ENCODE data around the gene BACE2. TPM values are rescaled to one million over a fixed set of nuclear protein-coding genes. Genes with fewer than 3 reads are reported as not detected.
A peak's percentile ranks its signal among the peaks of the same experiment; 100 is the strongest.

The BACE2 gene
- total RNA-seq, 1 donor from 2014 or later = 20.9 TPM

DNA sequence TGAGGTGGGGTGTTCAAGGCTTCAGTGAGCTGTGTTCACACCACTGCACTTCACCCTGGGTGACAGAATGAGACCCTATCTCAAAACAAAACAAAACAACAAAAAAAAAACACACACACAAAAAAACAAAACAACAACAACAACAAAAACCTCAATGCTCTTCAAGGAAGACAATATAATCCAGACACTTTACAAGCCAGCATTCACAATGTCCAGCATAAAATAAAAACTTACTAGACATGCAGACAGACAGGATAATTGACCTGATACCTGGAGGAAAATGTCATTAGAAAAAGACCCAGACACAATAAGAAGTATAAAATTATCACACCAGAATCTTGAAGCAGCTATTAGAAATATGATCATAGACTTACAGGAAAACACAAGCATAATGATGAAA, 39.0 kb upstream of the BACE2 start:
- ATAC-seq (no peak), DNase-seq (no peak)
- intact Hi-C loops (cut with DNase I) = no loop called here
- no peak overlapping the region for H3K27ac ChIP-seq
- no peaks in the 10 kb centered on the region for H3K36me3 ChIP-seq
- no peak overlapping the region for H3K4me3 ChIP-seq
- no peaks in the 10 kb centered on the region for H3K27me3 ChIP-seq
- H3K4me1 ChIP-seq = no peaks in the 10 kb centered on the region
- TF ChIP-seq, protein P1, sequence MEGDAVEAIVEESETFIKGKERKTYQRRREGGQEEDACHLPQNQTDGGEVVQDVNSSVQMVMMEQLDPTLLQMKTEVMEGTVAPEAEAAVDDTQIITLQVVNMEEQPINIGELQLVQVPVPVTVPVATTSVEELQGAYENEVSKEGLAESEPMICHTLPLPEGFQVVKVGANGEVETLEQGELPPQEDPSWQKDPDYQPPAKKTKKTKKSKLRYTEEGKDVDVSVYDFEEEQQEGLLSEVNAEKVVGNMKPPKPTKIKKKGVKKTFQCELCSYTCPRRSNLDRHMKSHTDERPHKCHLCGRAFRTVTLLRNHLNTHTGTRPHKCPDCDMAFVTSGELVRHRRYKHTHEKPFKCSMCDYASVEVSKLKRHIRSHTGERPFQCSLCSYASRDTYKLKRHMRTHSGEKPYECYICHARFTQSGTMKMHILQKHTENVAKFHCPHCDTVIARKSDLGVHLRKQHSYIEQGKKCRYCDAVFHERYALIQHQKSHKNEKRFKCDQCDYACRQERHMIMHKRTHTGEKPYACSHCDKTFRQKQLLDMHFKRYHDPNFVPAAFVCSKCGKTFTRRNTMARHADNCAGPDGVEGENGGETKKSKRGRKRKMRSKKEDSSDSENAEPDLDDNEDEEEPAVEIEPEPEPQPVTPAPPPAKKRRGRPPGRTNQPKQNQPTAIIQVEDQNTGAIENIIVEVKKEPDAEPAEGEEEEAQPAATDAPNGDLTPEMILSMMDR (IDR thresholded peaks at IDR 0.05) = no peak
- H3K9me3 ChIP-seq = no peaks in the 10 kb centered on the region

DNA sequence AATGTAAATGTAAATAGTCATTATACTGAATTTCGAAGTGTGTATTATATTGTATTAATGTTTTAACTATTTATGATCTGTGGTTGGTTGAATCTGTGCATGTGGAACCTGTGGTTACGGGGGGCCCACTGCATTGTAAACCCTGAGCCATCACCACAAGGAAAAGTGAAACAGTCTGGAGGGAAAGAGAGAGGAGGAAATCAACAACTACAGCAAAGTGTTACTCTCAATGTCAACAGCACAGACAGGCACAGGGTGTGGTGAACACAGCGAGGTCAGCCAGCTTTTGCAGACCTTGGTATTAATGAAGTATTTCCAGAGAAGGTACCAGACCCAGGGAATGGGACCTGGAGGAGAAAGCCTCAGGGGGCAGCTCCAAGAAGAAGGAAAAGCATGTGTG, 37.1 kb upstream of the BACE2 start:
- intact Hi-C loops (cut with DNase I) = no loop called here

DNA sequence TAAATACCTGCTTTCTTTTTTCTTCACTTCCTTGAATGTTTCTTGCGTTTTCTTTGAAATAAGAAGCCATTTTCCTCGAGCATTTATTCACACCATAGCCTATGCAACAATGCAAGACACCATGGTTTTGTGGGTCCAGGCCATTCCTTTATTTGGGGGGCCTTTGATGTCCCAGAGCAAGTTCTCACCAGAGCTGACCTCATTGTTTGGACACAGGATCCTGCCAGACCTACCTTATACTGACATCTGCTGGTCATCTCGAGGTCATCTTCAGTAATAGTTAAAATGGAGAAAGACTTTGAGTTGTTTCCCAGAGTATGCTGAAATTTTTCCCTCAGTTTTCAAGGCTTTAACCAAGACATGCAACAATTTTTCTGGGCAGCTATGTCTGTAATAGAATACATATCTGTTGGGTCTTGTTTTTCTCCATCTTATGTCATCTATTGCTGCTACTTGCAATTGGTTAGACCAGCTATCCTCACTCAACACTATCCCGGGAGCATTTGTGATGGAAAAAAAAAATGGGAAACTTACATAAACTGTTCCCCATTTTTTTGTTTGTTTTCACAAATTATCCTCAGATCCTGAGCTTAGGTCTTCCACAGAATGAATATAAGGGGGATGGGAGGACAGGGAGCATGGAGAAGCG, 34.0 kb upstream of the BACE2 start:
- no peaks in the 10 kb centered on the region for H3K27me3 ChIP-seq
- intact Hi-C loops (cut with DNase I) = no loop called here

More for the DNA sequence above, 37.1 kb upstream of the BACE2 start:
- H3K4me1 ChIP-seq = no peaks in the 10 kb centered on the region
- TF ChIP-seq, protein P1 (IDR thresholded peaks at IDR 0.05) = no peak
- no peak overlapping the region for H3K4me3 ChIP-seq
- H3K36me3 ChIP-seq = no peaks in the 10 kb centered on the region
- no peaks in the 10 kb centered on the region for H3K9me3 ChIP-seq
- ATAC-seq (no peak), DNase-seq (no peak)
- H3K27ac ChIP-seq = no peak overlapping the region
- H3K27me3 ChIP-seq = no peaks in the 10 kb centered on the region

DNA sequence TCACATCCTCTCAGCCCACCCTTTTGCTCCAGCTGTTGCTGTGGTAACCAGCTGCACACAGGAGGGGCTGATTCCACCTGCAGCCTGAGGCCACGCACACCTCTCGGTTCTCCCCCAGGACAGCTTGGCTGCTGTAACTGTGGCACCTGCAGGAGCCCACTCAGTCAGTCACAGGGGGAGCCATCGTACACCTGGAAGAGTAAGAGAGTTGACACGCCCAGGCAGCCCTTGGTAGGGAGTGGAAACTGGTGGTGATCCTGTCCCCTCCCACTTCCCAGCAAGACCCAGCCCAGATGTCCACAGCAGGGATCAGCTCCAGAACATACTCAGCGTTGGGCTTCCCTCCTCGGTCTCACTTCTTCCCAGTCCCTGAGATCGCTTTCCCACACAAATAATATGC, 32.2 kb upstream of the BACE2 start:
- H3K4me1 ChIP-seq = no peaks in the 10 kb centered on the region
- H3K36me3 ChIP-seq = no peaks in the 10 kb centered on the region
- H3K27me3 ChIP-seq = no peaks in the 10 kb centered on the region
- intact Hi-C loops (cut with DNase I) = no loop called here
- DNase-seq (no peak), ATAC-seq (no peak)
- no peak overlapping the region for H3K4me3 ChIP-seq
- no peaks in the 10 kb centered on the region for H3K9me3 ChIP-seq
- no peak overlapping the region for H3K27ac ChIP-seq
- TF ChIP-seq, protein P1 (IDR thresholded peaks at IDR 0.05) = no peak

More for the DNA sequence above, 34.0 kb upstream of the BACE2 start:
- Histone ChIP-seq H3K4me1 (no peaks in the 10 kb centered on the region), H3K27ac (no peak overlapping the region), H3K36me3 (no peaks in the 10 kb centered on the region), H3K4me3 (no peak overlapping the region), H3K9me3 (no peaks in the 10 kb centered on the region)
- TF ChIP-seq, protein P1 (IDR thresholded peaks at IDR 0.05) = peak; percentile 54
- ATAC-seq (peak; percentile 56), DNase-seq (no peak)

DNA sequence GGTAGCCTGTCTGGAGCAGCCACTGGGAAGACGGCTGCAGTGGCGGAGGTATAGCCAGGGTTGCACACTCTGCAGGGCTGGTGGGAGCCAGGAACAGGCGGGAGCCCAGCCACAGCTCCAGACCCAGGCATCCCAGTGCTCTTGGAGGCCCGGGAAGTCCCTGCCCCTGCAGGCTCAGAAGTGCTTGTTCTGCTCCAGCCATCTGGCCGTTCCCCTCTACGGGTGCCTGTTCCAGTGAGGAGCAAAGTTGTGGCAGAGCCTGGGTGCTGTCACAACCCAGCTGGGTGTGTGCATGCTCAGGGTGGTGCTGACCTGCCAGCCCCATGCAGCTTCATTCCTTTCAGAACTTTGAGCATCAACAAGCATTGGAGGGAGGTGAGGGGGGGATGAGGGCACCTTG, 31.7 kb upstream of the BACE2 start:
- DNase-seq (no peak), ATAC-seq (no peak)
- peaks cover 5% of the 10 kb centered on the region for H3K4me1 ChIP-seq
- no peak overlapping the region for H3K27ac ChIP-seq
- TF ChIP-seq, protein P1 (IDR thresholded peaks at IDR 0.05) = no peak
- no peaks in the 10 kb centered on the region for H3K27me3 ChIP-seq
- H3K4me3 ChIP-seq = no peak overlapping the region
- intact Hi-C loops (cut with DNase I) = no loop called here
- H3K36me3 ChIP-seq = no peaks in the 10 kb centered on the region
- no peaks in the 10 kb centered on the region for H3K9me3 ChIP-seq

DNA sequence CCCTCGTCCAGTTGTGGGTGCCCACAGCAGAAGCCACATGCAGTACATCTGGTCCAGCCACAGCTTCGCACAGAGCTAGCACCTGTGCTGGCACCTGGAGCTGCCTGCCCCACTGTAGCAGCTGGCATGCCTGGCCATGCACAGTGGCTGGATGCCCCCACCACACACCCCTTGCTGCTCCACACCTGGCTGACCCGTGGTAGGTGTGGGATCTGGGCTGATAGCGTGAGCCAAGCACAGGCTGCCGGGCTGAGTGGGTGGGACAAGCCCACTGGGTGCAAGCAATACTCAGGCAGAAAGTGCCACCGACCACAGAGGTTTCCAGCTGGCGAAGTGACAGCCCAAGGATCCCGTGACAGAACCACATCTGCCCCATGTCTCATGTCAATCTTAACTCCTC, 30.6 kb upstream of the BACE2 start:
- Histone ChIP-seq H3K9me3 (no peaks in the 10 kb centered on the region), H3K27ac (no peak overlapping the region), H3K27me3 (no peaks in the 10 kb centered on the region), H3K4me1 (peaks cover 7% of the 10 kb centered on the region), H3K4me3 (no peak overlapping the region), H3K36me3 (no peaks in the 10 kb centered on the region)
- ATAC-seq = no peak
- no peak for DNase-seq
- intact Hi-C loops (cut with DNase I) = no loop called here
- TF ChIP-seq, protein P1 (IDR thresholded peaks at IDR 0.05) = no peak
